GM19452 (cell line): ENCODE measurements around the gene BICRAL.
"Not testable (repeated sequence)": the region's sequence is repeated elsewhere in the genome, so short reads cannot be mapped to it uniquely, and the experiment has no call there.

Experiments used
- ATAC-seq: cut with Tn5 transposase; IDR thresholded peaks from one replicate; pipeline ENCODE4 v1.9.1; 2021; ENCODE audit not compliant: unreplicated experiment

The BICRAL gene

GRCh38 chr6:42890311-42891198, 108.7 kb downstream of the BICRAL start:
- peak; percentile 89 for ATAC-seq

DNA sequence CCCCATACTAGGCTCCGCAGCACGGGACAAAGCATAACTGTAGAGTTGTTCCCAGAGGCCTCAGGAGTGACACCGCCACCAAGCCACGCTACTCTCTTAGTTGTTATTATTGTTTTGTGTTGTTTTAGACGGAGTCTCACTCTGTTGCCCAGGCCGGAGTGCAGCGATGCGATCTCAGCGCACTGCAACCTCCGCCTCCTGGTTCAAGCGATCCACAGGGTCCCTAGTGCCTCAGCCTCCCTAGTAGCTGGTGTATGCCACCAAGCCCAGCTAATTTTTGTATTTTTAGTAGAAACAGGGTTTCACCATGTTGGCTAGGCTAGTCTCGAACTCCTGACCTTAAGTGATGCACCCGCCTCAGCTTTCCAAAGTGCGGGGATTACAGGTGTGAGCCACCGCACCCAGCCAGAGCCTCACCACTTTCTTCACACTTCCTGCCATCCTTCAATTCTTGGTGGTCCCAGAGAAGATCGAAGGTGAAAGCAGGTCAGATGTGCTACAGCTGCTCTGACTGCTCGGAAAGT, 109.4 kb downstream of the BICRAL start:
- ATAC-seq = no peak

- not testable (repeated sequence) for ATAC-seq
Observed at GRCh38 chr6:42894041-42894828, 112.4 kb downstream of the BICRAL start.

DNA sequence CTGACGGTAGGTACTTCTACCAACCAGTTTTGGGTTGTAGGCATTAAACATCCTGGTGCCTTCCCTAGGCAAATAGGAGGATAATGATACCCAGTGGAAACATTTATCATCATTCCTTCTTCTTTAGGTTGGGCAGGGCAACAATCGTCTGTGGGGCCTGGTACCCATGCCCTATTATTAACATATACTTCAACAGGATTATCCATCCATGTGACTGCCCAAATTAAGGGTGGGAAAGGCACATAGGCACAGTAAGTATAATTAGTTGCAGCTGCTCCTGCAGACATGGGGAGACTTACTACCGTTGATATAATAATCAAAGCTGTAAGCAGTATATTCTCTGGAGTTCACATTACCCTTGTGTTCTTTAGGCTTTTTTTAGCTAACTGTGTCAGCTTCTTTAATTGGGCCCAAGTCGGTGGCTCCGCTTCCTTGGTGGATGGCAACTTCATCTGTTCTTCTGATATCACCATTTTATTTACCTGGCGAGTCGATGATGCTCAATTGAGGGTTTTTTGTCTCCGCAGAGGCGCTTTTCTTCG, 114.4 kb downstream of the BICRAL start:
- ATAC-seq = no peak

DNA sequence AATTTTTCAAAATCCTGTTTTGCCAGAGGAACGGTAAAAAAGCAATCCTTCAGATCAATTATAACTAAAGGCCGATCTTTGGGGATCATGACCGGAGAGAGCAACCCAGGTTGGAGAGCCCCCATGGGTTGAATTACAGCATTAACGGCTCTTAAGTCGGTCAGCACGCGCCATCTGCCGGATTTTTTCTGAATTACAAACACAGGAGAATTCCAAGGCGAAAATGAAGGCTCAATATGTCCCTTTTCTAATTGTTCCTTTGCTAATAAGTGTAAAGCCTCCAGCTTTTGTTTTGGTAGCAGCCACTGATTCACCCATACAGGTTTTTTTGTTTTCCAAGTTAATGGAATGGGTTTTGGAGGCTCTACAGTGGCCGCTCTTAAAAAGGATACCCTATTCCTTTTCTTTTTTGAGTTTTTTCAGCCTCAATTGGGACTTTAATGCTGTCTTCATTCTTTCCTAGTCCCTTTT, 117.1 kb downstream of the BICRAL start:
- ATAC-seq = no peak

- no peak for ATAC-seq
Observed at GRCh38 chr6:42899871-42900270, 118.0 kb downstream of the BICRAL start.

DNA sequence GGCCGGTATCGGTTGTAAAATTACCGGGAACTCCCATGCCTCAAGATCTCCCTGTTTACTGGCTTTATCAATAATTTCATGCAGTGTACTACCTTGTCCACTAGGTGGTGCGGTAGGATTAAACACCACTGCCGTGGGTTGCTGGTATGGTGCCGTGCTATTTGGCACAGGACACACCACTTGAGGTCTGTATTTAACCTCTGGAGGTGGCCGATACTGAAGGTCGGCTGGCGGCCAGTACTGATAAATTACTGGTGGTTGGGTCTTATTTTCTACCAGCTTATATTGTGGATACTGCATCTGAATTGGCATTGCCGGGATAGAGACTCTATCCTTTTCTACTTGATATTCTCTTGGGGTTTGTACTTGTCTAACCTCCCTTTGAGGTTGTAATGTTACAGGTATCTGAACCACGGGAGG, 119.7 kb downstream of the BICRAL start:
- peak; percentile 53 for ATAC-seq

- ATAC-seq = not testable (repeated sequence)
Observed at GRCh38 chr6:42902429-42903263, 120.8 kb downstream of the BICRAL start.

GRCh38 chr6:42904467-42904866, 122.6 kb downstream of the BICRAL start:
- no peak for ATAC-seq

DNA sequence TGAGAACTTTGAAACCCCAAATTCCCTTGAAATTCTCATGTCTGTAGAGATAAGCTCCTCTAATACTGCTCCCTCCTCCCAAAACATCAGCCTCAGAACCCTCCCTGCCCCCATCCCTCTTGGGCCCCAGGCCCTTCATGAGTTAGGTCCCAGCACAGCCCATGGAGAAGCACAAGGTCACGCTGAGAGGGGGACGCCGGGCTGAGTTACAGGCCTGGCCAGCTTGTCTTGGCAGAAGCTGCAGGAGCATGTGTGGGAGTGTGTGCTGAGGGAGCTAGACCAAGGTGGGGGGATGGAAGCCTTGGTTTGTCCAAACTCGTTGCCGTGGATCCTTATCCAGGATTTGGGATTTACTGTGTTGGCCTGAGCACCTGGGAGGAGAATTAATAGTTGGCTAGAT, 125.5 kb downstream of the BICRAL start:
- no peak for ATAC-seq

DNA sequence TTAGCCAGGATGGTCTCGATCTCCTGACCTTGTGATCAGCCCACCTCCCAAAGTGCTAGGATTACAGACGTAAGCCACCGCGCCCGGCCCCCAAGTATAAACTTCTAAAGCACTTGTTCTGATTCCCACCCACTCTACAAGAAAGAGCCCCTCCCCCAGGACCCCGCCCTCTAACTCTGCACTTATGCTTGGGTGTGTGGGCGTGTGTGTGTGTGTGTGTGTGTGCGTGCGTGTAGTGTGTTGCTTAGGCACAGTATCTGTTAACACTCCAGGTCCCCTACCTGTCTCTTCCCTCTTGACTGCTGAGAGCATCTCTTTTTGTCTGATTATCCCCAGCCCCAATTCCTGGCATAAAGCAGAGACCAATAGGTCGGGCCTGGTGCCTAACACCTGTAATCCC, 128.0 kb downstream of the BICRAL start:
- ATAC-seq = no peak

DNA sequence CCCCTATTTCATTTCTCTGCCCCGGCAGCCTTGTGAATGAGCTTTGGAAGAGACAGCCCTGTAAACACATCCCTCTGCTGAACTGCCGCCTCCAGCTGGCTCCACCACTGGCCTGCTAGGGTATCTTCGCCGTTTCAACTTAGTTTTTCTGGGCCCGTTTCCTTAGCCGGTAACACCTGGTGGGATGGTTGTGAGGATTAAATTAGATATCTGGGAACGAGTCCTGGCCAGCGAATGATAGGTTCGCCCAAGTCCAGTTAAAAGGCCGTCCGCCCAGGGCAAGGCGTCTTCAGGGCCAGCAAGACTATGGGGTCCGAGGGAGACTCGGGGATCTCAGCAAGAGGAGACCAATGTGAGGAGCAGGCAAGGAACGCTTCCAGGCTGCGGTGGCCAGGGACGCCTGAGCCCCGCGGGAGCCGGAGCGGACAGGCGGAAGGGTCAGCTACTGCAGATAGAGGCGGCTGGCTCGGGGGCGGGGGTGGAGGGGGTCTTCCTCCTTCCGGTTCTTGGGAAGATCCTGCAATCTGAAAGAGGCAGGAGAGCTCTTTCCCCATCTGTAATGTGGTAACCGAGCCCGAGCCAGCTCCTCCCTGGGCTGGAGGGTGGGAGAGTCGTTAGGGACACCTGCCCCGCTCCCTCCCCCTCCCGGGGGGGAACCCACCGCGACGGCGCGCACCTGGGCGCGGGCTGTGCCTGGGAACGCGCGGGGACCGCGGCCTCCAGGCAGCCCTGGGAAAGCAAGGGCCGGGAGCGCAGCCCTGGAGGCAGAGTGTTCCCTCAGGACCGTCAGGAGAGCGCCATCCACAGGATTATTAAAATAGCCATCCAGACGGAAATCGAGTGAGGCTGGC, 129.5 kb downstream of the BICRAL start:
- ATAC-seq = no peak

DNA sequence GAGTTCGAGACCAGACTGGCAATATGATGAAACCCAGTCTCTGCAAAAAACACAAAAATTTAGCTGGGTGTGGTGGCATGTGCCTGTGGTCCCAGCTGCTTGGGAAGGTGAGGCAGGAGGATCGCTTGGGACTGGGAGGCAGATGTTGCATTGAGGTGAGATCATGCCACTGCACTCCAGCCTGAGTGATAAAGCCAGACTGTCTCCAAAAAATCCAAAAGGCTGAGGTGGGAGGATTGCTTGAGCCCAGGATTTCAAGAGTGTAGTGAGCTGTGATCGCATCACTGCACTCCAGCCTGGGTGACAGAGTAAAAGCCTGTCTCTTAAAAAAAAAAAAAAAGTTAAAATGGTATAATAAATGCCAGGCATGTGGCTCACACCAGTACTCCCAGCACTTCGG, 132.7 kb downstream of the BICRAL start:
- no peak for ATAC-seq

DNA sequence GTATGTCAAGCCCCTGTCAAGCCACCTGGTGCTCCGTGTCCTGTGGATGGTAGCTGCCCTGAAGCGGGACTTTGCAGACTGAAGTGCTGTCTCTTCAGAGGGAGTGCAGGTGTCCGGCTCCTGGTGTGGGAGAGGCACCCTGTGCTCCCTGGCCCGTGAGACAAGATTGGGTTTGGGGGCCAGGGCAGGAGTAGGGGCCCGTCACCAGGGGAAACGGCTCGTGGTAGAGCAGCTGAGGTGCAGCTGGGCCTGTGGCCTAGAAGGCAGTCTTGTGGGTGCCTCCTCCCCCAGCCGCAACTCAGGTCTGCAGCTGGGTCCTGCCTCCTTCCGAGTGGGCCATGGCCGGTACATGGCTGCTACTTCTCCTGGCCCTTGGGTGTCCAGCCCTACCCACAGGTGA, 133.9 kb downstream of the BICRAL start, which contains the start of gene PTCRA:
Gene PTCRA, plus strand, starts transcription at position 322 of the 400 bp plus-strand sequence. Its CDS starts 17 bp downstream, at position 339.
- no peak for ATAC-seq

GRCh38 chr6:42916288-42916687, 134.4 kb downstream of the BICRAL start:
- ATAC-seq = no peak
